ENCODE results near the gene TMEM245. TPM values are rescaled to one million over a fixed set of nuclear protein-coding genes. Genes with fewer than 3 reads are reported as not detected.

Gene TMEM245
- total and polyA plus RNA-seq, 2 donors (not counting 1 experiment from before 2014, with no cell fraction given): 6.3 to 34.3 TPM

DNA sequence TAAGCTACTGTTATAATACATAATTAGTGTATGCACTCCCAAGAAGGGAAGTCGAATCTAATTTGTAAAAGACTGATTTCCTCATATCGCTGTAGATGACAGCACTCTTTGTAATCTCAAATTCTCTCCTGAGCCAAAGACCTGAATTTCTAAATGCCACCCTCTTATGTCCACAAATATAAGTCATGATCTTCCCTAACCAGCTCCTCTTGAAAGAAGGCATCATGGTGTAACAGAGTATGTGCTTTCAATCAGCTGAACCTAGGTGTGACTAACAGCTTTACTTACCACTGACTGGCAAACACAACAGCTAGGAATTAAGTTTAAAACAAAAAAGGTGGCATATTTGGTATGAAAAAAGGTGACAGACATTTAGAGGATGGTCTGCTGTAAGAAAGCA is 72.5 kb downstream of the TMEM245 start:
- H3K4me1 Mint-ChIP-seq: no peaks in the 10 kb centered on the region
- 100% methylated on average over 1 of the region's 2 CpGs for WGBS (ENCODE audit: insufficient coverage)
- no peaks in the 10 kb centered on the region for H3K27me3 Mint-ChIP-seq
- DNase-seq: no peak
- no peaks in the 10 kb centered on the region for H3K79me2 ChIP-seq (ENCODE audit: control insufficient read depth, insufficient read depth, low read length)
- H3K9me3 Mint-ChIP-seq (ENCODE audit: insufficient read depth): peaks cover 6% of the 10 kb centered on the region
- no peaks in the 10 kb centered on the region for H4K20me1 ChIP-seq (ENCODE audit: control insufficient read depth, insufficient read depth, low read length, poor library complexity, severe bottlenecking)
- no peak overlapping the region for H3K4me2 ChIP-seq (replicated peaks; ENCODE audit: low read depth, low read length, poor library complexity, severe bottlenecking)
- ChIA-PET POLR2A (no interaction called here), CTCF (no interaction called here)
- H3K27me3 ChIP-seq (replicated peaks in 1 of 4; ENCODE audit: control extremely low read depth in 1 of 4, control insufficient read depth in 3 of 4, insufficient read depth in 4 of 4, low read length in 3 of 4): no peaks in the 10 kb centered on the region
- H3K4me3 ChIP-seq (ENCODE audit: control extremely low read depth in 1 of 5, extremely low read depth in 1 of 5, insufficient read depth in 1 of 5, low read depth in 2 of 5, low read length in 4 of 5): no peak overlapping the region
- no peak overlapping the region for H3K9ac ChIP-seq (ENCODE audit: low read length)
- peaks cover 5 to 62% of the 10 kb centered on the region in 2 experiments for H3K36me3 ChIP-seq (replicated peaks in 1 of 2; ENCODE audit: control extremely low read depth in 1 of 2, control insufficient read depth in 1 of 2, extremely low read depth in 1 of 2, insufficient read depth in 2 of 2, low read length in 1 of 2)
- H3K4me3 Mint-ChIP-seq: no peak overlapping the region
- no peak overlapping the region for H3K27ac Mint-ChIP-seq
- H2AFZ ChIP-seq (ENCODE audit: insufficient read depth, low read depth, low read length, poor library complexity, severe bottlenecking): no peak overlapping the region
- intact Hi-C loops (cut with micrococcal nuclease): no loop called here
- TF ChIP-seq EZH2 (IDR thresholded peaks at IDR 0.05; ENCODE audit: borderline replicate concordance, insufficient read depth, low read depth, low read length, poor library complexity, severe bottlenecking) (no peak), CTCF (IDR thresholded peaks at IDR 0.05) (no peak)
- no peak for ATAC-seq (ENCODE audit: low read depth)
- H3K27ac ChIP-seq (ENCODE audit: low read length in 2 of 2): no peak overlapping the region
- peaks cover 0 to 3% (median 0%) of the 10 kb centered on the region in 3 donors for H3K9me3 ChIP-seq (ENCODE audit: control extremely low read depth in 1 of 3, control insufficient read depth in 2 of 3, insufficient read depth in 1 of 3, low read length in 2 of 3)
- H3K4me1 ChIP-seq (ENCODE audit: control insufficient read depth in 2 of 2, insufficient read depth in 2 of 2, low read length in 2 of 2): no peaks in the 10 kb centered on the region

DNA sequence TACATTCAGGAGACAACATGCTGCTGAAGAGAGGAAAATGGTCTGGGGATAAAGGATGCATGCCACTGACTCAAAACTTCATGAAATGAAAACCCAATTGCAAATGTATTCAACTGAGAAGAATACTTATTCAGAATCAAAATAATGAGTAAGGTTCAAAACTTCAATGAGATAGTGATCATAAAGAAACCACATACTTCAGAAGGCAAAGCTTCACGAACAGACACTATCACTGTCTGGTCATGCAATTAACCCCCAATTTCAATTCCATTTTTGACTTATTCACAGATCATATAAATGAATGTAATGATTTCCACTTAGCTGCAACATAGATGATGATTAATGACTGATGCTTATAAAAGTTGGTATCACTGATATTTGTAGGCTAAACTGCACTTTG is 73.4 kb downstream of the TMEM245 start:
- Histone ChIP-seq H4K20me1 (ENCODE audit: control insufficient read depth, insufficient read depth, low read length, poor library complexity, severe bottlenecking) (no peaks in the 10 kb centered on the region), H3K4me2 (replicated peaks; ENCODE audit: low read depth, low read length, poor library complexity, severe bottlenecking) (no peak overlapping the region), H3K27ac (ENCODE audit: low read length in 2 of 2) (no peak overlapping the region), H3K4me1 (ENCODE audit: control insufficient read depth in 2 of 2, insufficient read depth in 2 of 2, low read length in 2 of 2) (no peaks in the 10 kb centered on the region), H3K27me3 (replicated peaks in 1 of 4; ENCODE audit: control extremely low read depth in 1 of 4, control insufficient read depth in 3 of 4, insufficient read depth in 4 of 4, low read length in 3 of 4) (no peaks in the 10 kb centered on the region), H3K9me3 (ENCODE audit: control extremely low read depth in 1 of 3, control insufficient read depth in 2 of 3, insufficient read depth in 1 of 3, low read length in 2 of 3) (peaks cover 0 to 3% (median 0%) of the 10 kb centered on the region in 3 donors), H3K9ac (ENCODE audit: low read length) (no peak overlapping the region), H3K79me2 (ENCODE audit: control insufficient read depth, insufficient read depth, low read length) (no peaks in the 10 kb centered on the region), H3K4me3 (ENCODE audit: control extremely low read depth in 1 of 5, extremely low read depth in 1 of 5, insufficient read depth in 1 of 5, low read depth in 2 of 5, low read length in 4 of 5) (no peak overlapping the region), H2AFZ (ENCODE audit: insufficient read depth, low read depth, low read length, poor library complexity, severe bottlenecking) (no peak overlapping the region), H3K36me3 (replicated peaks in 1 of 2; ENCODE audit: control extremely low read depth in 1 of 2, control insufficient read depth in 1 of 2, extremely low read depth in 1 of 2, insufficient read depth in 2 of 2, low read length in 1 of 2) (peaks cover 5 to 57% of the 10 kb centered on the region in 2 experiments)
- no peak overlapping the region for H3K27ac Mint-ChIP-seq
- no peak overlapping the region for H3K4me3 Mint-ChIP-seq
- intact Hi-C loops (cut with micrococcal nuclease): no loop called here
- DNase-seq (no peak), ATAC-seq (ENCODE audit: low read depth) (no peak)
- ChIA-PET CTCF (interaction anchor here (1.1 kb wide), 1 partner anchor 32 kb away, joined by 3 read pairs; no protein-coding TSS in a partner anchor), POLR2A (no interaction called here)
- no peaks in the 10 kb centered on the region for H3K27me3 Mint-ChIP-seq
- no peaks in the 10 kb centered on the region for H3K4me1 Mint-ChIP-seq
- TF ChIP-seq CTCF (IDR thresholded peaks at IDR 0.05): no peak
- TF ChIP-seq EZH2 (IDR thresholded peaks at IDR 0.05; ENCODE audit: borderline replicate concordance, insufficient read depth, low read depth, low read length, poor library complexity, severe bottlenecking): no peak
- peaks cover 6% of the 10 kb centered on the region for H3K9me3 Mint-ChIP-seq (ENCODE audit: insufficient read depth)
- WGBS (ENCODE audit: insufficient coverage): no CpG with 5 or more reads among the region's 1 CpG
